Femur (tissue), 1 donor: ENCODE data around the gene FALEC.
"Not testable (repeated sequence)": the region's sequence is repeated elsewhere in the genome, so short reads cannot be mapped to it uniquely, and the experiment has no call there.

Experiments
- DNase-seq: peaks from one replicate; pipeline ENCODE4 v3.0.0-alpha.2; 2017

FALEC gene

DNA sequence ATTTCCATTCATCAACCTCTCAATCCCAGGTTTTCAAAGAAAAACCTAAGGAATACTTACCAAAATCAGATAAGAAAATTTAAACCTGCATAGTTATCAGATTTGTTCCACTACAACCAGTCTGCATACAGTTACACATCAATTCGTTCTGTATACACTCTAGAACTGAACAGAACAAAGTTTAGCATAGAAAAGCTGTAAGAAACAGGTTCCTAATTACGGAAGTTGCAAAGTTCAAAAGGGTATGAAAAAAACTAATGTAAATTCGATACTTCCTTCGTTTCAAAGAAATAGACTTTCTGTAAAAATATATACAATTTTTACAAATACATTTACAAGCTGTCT is 60.8 kb downstream of the FALEC start:
- no peak for DNase-seq

GRCh38 chr1:150576794-150577556 is 61.4 kb downstream of the FALEC start:
- DNase-seq, result no peak

GRCh38 chr1:150577557-150578271 is 62.2 kb downstream of the FALEC start:
- no peak for DNase-seq

DNA sequence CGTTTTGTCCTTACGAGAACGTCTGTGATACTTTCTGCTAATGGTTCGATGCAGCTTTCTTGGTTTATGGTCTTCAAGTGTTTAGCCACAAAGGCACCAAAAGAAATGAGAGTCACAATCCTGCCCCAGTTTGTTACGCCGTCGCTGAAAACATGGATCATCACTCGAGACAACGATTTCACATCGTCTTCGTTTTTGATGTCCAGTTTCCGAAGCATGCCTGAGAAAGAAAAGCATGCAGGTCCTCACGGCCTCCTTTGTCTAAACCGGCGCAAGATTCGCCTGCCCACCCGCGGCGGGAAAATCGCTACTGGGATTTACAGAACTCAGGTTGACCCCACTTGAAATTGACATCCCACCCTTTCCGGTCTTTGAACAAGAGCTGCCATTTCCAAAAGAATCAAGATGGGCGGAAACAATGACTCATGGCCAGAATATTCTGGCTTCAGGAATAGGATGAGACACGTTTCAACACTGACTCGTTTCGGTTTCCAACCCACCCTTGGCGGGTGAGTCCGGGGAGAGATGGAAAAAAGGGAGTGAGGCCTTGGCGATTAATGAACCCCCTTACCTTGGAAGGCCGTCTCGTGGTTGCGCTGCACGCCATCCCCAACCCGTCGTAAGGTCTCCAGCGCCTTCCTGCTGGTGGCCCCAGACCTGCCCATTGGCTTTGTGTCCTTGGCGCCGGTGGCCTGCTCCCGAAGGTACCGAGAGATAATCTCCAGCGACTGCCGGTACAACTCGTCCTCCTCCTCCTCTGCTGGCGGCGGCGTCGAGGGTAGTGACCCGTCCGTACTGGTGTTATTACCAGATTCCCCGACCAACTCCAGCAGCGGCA is 62.9 kb downstream of the FALEC start:
- peak; percentile 86 for DNase-seq

DNA sequence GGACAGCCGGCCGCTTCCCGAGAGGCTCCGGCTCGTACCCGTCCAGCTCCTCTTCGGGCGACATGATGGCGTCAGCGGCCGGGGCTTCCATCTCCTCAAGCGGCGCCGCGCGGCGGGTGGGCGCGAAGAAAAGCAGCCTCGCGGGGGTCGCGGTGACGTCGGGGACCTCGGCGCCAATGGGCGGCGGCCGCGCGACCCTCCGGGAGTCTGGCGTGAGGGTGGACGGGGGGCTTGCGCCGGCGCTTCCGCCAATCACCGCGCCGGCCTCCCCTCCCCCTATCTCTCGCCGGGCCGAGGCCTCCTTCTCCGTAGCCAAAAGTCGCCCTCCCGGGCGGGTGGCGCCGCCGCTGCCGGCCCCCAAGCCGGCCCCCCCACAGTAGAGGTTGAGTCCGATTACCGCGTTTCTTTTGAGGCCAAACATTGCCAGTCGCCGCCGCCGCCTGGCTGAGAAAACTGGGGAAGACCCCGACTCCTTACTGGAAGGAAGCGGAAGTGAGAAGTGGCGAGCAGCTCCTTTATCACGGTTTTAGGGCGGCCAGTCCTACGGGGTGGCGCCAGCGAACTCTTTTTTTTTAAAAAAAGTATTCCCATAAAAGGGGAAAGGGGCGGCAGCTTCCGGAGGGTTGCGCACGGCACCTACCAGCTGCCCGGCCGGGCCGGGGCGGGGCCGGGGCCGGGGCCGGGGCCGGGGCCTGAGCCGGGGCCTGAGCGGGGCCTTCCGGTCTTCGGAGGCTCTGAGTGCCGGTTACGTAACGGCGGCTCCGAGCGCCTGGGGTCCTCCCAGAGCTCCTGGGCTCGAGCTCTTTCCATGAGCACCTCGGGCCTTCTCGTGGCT is 63.8 kb downstream of the FALEC start, which contains the start of gene MCL1:
MCL1 (minus strand) TSS at position 501 of the 835 bp plus-strand sequence; CDS start at position 421, 80 bp downstream.
- peak; percentile 97 for DNase-seq

DNA sequence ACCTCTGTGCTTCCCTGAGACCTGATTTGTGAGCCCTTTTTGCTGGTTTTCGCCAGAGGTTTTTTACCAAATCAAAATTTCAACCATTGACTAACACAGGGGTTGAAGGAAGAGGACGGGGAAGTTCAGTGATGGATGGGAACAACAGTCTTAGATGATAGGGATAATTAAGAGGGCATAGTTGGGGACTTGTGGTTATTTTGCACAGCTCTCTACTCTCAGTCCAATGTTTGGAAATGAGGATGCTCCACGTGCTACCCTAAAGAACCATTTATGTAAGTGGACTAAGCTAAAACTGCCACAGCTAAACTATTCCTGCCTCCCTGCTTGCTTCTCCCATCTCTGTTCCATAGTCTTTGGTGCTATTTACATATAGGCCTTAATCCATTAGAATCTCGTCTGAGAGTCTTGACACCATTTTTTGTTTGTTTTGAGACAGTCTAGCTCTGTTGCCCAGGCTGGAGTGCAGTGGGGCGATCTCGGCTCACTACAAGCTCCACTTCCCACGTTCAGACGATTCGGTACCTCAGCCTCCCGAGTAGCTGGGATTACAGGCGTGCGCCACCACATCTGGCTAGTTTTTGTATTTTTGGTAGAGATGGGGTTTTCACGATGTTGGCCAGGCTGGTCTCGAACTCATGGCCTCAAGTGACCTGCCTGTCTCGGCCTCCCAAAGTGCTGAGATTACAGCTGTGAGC is 64.5 kb downstream of the FALEC start:
- no peak for DNase-seq

DNA sequence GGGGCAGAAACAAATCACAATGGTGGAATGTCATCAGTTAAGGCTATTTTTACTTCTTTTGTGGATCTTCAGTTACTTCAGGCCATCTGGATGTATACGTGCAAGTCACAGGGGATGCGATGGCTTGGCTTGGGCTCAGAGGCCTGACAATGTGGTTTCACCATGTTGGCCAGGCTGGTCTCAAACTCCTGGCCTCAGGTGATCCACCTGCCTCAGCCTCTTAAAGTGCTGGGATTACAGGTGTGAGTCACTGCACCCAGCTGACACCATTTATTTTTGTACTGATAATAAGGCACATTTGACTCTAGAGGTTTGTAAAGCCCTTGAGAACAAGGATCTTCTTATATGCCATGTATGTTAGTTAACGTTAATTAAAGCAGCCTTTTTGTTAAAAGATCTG is 65.4 kb downstream of the FALEC start:
- DNase-seq, result not testable (repeated sequence)

GRCh38 chr1:150581437-150581836 is 65.9 kb downstream of the FALEC start:
- not testable (repeated sequence) for DNase-seq

DNA sequence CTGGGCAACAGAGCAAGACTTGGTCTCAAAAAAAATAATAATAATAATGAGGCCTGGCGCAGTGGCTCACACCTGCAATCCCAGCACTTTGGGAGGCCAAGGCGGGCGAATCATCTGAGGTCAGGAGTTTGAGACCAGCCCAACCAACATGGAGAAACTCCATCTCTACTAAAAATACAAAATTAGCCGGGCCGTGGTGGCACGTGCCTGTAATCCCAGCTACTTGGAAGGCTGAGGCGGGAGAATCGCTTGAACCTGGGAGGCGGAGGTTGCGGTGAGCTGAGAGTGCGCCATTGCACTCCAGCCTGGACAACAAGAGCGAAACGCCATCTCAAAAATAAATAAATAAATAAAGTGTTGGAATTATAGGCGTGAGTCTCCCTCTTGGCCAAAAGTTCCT is 66.4 kb downstream of the FALEC start:
- not testable (repeated sequence) for DNase-seq

GRCh38 chr1:150582371-150582770 is 66.8 kb downstream of the FALEC start:
- no peak for DNase-seq
